Bronchial epithelial cell (primary cell): ENCODE measurements around the gene COPZ2. TPM values are rescaled to one million over a fixed set of nuclear protein-coding genes. Genes with fewer than 3 reads are reported as not detected.
"Not testable (repeated sequence)": the region's sequence is repeated elsewhere in the genome, so short reads cannot be mapped to it uniquely, and the experiment has no call there.

Source experiments
- DNase-seq: peaks from one replicate; pipeline ENCODE4 v3.0.0-alpha.2; 2010; ENCODE audit warnings: low read depth
- FAIRE-seq: peaks from 2 replicates; lab custom pipeline; 2011; peaks lifted over from hg19 to GRCh38; lab: Jason Lieb, UNC
- H3K27me3 ChIP-seq: 2 replicates; pipeline ENCODE4 v1.5.1; 2011; ENCODE audit warnings: low read length; ENCODE audit not compliant: control insufficient read depth, insufficient read depth
- H3K36me3 ChIP-seq: 2 replicates; pipeline ENCODE4 v1.5.1; 2011; ENCODE audit warnings: low read length; ENCODE audit not compliant: control insufficient read depth, insufficient read depth
- H3K4me3 ChIP-seq: 2 replicates; pipeline ENCODE4 v1.5.1; 2011; ENCODE audit warnings: mild to moderate bottlenecking, low read depth, low read length, control low read depth
- CTCF ChIP-seq: IDR thresholded peaks from 2 replicates; pipeline ENCODE4 v1.5.1; 2011; ENCODE audit warnings: mild to moderate bottlenecking, moderate library complexity, low read length, control low read depth, inconsistent platforms; ENCODE audit not compliant: insufficient read depth, severe bottlenecking
- total RNA-seq: library from RNA; depleted of rRNA; stranded (reverse); fragments of >200 nt; gene quantifications from 2 replicates; pipeline ENCODE4 v1.2.1, GENCODE V29; 2014

Gene COPZ2
- total RNA-seq, 1 donor from 2014 or later, result 8.2 TPM

GRCh38 chr17:47993031-47993564 is 44.5 kb downstream of the COPZ2 start:
- no peak for TF ChIP-seq CTCF
- Histone ChIP-seq H3K27me3 (no peaks in the 10 kb centered on the region), H3K4me3 (no peak overlapping the region), H3K36me3 (no peaks in the 10 kb centered on the region)
- DNase-seq (no peak), FAIRE-seq (no peak)

- FAIRE-seq, result no peak
- H3K4me3 ChIP-seq, result no peak overlapping the region
- no peak for DNase-seq
- H3K27me3 ChIP-seq, result no peaks in the 10 kb centered on the region
- H3K36me3 ChIP-seq, result no peaks in the 10 kb centered on the region
- no peak for TF ChIP-seq CTCF
These were observed 45.4 kb downstream of the COPZ2 start for GRCh38 chr17:47992216-47992615.

- Histone ChIP-seq H3K36me3 (no peaks in the 10 kb centered on the region), H3K27me3 (no peaks in the 10 kb centered on the region), H3K4me3 (no peak overlapping the region)
- DNase-seq (no peak), FAIRE-seq (no peak)
- no peak for TF ChIP-seq CTCF
These were observed 46.5 kb downstream of the COPZ2 start for GRCh38 chr17:47990962-47991731.

- FAIRE-seq (no peak), DNase-seq (no peak)
- H3K36me3 ChIP-seq, result no peaks in the 10 kb centered on the region
- no peaks in the 10 kb centered on the region for H3K27me3 ChIP-seq
- H3K4me3 ChIP-seq, result no peak overlapping the region
- no peak for TF ChIP-seq CTCF
These were observed 47.9 kb downstream of the COPZ2 start for GRCh38 chr17:47989700-47990099.

GRCh38 chr17:47989159-47989558 is 48.4 kb downstream of the COPZ2 start:
- no peak for TF ChIP-seq CTCF
- no peak for FAIRE-seq

GRCh38 chr17:47988445-47988844 is 49.2 kb downstream of the COPZ2 start:
- FAIRE-seq, H3K4me3 ChIP-seq, H3K27me3 ChIP-seq, DNase-seq, H3K36me3 ChIP-seq: not testable (repeated sequence)

More at GRCh38 chr17:47989159-47989558, 48.4 kb downstream of the COPZ2 start:
- DNase-seq, result no peak
- H3K4me3 ChIP-seq, result no peak overlapping the region
- no peaks in the 10 kb centered on the region for H3K36me3 ChIP-seq
- H3K27me3 ChIP-seq, result no peaks in the 10 kb centered on the region
